GM19240 (cell line): ENCODE measurements around the gene UNCX.

ENCODE experiments used
- DNase-seq: peaks from one replicate; pipeline ENCODE4 v3.0.0; 2011; ENCODE audit warnings: low spot score; ENCODE audit not compliant: insufficient read length

UNCX gene

DNA sequence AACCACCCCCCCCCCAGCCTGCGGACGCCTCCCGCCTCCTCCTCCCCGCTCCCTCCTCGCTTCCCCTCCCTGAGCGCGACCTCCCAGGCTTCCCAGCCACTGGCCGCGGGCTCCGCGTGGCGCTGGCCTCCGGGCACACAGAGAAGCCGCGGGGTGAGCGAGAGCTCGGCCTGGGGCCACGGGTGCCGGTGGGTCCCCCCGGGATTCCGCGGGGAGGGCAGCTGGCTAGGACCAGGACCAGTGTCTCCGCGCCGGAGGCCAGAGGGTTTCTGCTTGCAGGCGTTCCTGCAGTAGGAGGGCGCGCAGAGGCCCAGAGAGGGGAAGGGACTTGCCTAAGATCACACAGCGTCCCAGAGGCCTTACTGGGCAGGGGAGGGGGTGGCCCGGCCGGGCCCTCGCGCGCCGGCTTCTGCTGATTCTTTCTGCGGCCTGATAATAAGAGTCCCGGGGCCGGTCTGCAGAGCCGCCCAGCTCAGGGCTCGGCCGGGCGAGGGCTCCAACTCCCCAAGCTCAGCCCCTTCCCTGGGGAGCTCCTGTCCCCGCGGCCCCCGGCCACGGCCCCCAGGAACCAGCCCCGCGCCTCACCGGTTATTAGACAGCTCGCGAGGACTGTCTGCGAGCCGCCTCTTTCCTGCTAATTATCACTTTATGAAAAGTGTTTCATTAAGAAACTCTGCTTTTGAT is 10.1 kb downstream of the UNCX start:
- no peak for DNase-seq

DNA sequence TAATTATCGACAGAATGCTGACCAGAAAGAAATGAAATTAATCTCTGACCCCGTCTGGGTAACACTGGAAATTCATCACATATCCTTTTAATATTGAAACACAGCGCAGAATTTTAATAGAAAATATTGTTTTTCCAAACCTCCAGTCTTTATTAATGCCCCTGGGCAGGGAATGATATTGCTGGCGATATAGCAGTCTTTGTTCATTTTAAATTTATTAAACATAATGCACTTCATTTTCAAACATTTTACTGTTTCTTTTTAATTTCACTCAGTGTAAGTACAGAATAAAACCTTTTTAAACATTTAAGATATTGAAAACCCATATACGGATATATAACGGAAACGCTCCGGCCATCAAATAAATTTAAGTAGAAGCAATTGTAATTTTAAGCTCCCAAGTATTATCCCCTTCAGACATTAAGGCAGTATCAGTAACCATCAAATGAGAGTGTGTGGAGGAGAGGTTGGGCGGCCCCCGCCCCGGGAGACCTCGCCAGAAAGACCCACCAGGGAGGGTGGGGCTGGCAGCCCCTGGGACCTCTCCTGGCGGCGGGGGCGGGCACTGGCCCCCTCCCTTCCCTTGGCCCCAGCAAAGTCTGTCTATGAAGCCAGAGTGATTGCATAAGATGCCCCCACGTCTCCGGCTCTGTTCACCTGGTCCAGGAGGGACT is 10.8 kb downstream of the UNCX start:
- no peak for DNase-seq

DNA sequence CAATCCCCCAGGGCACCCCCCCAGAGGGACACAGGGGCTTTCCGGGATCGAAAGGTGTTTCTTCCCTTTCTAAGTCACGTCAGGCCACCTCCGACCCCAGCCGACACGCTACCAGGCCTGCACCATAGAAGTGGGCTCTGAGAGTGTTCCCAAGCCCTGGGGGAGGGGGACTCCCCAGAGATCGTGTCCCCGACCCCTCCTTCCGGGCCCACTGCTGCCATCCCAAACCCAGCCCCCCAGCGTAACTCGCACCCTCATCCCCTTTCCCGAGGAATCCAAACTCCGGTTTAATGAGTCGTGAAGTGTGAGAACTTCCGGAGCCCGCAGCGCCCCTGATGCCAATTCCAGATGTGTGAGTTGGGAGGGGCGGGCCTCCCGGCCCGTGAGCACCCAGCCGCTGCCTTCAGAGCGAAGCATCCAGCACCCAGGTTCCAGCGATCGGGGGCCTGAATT is 11.3 kb downstream of the UNCX start:
- no peak for DNase-seq

DNA sequence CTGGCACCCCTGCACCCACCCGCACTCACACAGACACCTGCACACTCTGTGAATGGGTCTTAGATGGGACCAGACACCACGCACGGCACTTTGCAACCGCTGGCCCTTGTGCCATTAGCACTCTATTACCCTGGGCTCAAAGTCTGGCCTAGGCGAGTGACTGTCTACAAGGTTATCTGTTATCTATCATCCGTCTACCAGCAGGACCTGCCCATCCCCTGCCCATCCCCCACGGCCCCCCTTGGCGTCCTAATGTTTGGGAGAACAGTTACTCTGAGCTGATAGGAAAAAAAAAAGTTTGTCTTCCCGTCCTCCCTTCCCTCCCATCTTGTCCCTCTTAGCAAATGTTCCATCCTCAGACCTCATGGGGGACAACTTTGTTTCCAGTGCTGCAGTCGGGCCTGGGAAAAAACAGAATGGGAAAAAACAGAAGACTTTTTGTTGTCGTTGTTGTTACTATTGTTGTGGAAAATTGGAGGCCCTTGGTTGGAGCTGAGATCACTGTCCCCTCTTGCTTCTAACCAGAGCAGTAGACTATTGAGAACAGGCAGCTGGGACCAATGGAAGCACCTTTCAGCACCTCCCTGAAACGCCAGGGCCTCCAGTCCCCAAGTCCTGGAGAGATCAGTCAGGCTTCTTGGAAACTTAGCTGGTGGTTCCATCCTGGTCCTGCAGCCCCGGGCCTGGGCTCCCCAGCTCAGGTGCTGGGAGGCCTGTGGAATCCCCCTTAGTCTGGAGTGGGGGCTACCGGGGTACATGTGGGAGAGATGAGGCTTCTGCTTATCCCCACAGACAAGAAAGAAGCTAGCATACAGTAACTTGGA is 12.2 kb downstream of the UNCX start:
- DNase-seq: no peak

DNA sequence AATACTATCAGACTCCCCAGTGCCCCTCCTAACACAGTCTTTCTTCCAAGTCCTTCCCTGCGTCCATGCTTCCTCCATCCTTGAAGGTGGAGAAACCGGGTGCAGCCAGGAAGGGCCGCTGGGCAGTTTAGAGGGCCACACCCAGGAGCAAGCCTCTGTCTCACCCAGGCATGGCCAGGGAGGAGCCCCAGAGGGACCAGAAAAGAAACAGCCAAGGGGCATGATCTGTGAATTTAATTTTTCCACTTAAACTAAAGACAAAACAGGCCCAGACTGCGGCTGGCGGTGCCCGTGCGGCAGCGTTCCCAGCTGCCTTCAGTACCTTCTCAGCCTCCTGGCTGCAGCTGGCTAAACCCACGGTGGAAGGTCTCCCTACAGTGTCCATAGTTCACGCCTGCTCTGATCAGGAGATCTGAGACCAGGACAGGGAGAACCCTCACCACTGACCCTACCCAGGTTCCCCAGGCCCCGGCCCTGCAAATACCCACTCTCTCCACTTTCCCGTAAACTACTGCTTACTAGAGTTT is 12.9 kb downstream of the UNCX start:
- no peak for DNase-seq

DNA sequence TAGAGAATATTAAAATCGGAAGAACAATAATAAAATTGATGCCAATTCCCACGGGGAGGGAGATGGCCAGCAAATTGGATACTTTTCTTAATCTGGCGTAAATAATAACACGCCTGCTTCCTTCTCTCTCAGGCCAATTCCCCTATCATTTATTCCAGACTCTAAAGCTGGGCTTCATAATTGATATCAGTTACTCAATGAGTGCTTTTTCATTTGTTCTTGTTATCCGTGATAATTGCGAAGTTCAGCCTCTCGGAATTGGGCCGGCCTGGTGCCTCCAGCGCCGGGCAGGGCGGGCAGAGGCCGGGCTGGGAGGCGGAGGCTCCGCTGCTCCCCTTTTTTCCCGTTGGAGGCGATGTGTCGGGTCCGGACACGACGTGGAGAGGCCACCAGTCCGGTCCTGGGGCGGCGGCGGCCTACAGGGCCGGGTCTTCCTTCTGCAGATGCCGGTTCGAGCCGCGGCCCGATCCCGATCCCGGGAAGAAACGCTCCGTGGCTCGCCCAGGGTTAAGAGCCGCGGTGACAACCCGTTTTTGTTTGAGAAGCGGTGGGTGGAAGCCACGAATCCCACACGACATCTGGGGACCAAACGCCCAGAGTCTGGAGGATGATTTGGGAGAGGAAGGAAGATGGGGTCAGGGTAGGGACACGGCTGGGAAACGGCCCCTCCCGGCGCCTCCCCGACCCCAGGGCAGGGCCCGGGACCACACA is 13.6 kb downstream of the UNCX start:
- no peak for DNase-seq

DNA sequence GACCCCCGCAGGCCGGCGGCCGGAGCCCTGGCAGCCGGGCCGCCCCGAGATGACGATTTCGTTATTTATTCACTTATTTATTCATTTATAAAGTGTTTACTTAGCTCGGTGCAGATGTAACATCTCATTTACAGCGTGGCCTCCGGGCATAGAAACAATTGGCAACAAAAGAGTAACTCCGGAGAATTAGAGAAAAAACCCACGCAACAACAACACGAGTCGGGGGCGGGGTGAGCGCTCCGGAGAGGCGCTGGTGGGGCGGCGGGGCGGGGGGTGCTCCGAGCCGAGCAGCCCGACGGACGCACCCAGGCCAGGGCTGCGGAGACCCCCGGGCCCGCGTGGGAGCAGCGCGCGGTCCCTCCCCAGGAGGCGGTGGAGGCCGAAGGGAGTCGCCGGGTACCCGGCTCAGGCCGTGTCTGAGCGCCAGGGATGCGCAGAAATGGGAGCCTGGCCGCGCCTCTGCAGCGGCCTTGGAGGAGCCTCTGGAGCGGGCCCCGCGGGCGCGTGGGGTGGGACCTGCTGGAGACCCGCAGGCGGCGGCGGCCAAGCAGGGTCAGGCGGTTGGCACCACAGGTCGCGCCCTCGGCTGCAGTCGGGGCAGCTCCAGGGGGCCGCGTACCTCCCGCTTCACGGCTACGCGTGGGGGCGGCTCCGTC is 14.3 kb downstream of the UNCX start:
- no peak for DNase-seq

DNA sequence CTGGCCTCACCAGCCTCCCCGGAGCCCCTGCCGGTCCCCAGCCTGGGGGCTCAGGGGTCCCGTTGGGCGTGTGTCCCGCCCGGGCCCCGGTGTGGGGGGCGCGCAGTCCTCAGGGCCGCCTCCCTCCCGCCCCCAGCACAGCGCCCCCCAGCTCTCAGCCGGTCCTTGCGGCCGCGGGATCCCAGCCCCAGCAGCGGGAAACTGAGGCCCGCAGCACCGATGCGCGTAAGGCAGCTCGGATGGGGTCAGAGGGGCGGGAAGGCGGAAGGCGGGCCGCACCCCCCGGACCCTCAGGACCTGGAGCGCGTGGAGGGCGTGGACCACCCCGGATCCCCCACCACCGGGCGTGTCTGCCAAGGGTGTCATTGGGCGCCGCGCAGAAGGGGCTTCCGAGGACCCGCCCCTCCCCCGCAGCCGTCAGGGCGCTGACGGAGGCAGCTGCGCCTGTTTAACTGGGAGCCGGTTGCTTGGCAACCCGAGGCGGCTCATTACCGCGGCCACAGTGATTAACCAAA is 14.9 kb downstream of the UNCX start:
- no peak for DNase-seq

DNA sequence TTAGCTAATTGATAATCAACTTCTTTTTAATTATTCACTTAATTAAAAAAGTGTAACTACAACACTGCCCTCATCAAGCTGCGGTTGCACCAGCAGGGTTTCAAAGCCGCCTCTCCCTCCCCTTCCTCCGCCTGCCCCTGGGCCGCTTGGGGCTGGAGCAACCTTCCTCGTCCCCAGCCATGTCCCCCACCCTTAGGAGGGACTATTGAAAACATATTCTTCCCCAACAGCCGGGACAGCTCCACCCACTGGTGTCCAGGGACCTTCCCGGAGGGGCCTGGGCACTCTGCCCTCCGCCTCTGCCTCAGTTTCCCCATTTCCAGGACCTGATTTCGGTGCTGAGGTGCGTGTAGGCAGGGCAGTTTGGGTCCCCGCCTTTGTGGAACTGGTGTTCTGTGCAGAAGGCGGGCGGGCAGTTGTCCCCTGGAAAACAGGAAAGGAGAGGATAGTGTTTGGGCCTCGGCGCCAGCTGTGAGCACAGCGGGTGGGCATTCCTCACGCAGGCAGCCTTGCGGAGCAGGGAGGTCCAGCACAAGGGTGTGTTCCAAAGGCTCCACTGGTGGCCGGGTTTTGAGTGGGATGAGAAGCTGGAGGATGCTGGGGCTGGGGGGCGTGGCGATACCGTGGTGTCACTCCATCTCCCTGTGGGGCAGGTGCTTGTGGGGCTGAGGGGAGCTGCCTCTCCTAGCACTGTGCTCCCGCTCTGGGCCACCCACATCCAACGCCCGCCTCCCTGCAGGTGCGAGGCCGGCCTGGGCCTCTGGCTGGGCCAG is 15.7 kb downstream of the UNCX start:
- DNase-seq: no peak

DNA sequence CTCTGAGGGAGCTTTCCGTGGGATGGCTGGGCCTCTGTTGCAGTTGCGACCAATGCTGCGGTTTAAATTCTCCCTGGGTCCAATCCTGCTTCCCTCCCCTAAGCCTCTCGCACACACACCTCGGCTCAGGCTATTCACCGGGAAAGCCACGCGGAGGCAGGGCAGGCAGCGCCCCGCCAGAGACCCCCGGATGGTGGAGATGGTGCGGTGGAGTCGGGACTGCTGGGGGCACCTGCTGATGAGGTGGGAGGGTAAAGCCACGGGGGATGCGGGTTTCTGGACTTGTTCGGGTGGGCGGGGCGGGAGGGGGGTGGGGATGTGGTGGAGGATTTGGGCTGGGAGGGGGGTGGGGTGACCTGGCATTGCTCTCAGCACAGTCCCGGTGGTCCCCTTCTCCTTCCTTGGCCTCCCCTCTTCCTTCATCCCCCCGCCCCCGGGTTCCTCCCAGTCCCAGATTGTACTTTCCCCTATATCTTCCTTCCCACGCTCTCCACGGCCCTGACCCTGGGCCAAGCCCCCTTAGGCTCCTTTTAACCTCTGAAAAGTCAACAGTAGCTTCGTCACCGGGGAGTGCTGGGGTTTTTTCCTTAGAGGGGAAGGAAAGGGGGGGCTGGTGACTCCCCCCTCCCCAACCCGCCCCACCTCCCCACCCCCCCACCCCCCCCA is 16.4 kb downstream of the UNCX start:
- DNase-seq: no peak

DNA sequence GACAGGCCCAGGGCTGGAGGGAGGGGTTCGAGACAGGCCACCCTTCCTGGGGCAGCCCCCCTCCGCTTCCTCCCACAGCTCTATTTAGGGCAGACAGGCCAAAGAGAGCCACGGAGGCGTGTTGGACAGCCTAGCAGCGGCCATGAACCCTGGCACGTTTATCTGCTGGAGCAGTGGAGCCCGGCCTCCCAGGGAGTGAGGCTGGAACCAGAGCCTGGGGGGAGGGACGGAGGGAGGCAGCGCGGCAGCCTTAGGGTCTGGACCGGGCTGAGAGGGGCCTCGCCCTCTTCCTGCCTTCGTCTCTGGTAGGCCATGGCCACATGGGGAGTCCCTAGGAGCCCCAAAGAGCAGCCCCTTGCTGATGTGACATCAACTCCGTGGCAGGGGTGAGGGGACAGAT is 17.1 kb downstream of the UNCX start:
- no peak for DNase-seq

DNA sequence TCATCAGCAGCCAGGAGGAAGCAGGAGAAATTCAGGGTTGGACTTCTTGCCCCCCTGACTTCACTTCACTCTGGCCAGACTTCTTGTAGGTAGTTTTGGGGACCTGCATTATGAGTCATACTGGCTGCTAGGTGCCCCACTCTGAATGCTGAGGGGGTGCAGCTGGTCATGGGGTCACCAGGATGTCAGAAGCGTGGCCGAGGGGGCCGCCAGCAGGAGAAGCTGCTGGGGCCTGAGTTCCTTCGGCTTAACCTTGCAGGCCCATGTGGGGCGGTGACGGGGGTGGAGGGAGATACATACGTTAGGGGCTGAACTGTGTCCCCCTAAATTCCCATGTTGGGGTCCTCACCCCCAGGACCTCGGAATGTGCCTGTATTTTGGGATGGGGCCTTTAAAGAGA is 18.2 kb downstream of the UNCX start:
- DNase-seq: no peak

DNA sequence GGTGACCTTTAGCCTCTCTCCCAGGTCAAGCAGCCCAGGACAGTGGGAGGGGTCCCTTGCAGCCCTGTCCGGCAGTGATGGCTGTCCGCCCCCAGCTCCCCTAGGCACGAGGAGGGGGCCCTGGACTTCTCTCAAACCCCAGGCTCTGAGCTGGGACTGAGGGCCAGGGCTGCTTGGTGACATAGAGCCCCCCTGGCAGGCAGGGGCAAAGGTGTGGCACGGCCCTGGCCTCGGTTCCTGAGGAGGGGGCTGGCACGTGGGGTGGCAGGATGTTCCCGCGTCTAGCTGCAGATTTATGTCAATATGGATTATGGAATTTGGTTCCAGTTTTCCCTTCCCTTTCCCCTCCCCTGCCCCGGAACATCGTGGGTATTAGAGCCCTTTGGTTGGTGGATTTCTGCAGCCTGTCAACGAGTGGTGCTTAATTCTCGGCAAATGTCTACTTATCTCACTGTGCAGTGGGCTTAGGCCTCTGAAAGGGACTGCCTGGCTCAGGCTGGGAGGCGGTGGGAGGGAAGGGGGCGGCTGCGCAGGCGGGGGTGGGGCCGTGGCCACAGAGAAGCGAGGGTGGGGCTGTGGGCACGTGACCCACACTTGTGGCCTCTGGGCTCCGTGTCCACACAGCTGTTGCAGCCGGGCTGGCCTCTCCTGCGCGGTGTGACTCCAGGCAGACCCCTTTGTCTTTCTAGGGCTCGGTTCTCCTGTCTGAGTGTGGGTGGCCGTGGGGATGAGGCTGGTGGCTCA is 19.3 kb downstream of the UNCX start:
- DNase-seq: no peak

DNA sequence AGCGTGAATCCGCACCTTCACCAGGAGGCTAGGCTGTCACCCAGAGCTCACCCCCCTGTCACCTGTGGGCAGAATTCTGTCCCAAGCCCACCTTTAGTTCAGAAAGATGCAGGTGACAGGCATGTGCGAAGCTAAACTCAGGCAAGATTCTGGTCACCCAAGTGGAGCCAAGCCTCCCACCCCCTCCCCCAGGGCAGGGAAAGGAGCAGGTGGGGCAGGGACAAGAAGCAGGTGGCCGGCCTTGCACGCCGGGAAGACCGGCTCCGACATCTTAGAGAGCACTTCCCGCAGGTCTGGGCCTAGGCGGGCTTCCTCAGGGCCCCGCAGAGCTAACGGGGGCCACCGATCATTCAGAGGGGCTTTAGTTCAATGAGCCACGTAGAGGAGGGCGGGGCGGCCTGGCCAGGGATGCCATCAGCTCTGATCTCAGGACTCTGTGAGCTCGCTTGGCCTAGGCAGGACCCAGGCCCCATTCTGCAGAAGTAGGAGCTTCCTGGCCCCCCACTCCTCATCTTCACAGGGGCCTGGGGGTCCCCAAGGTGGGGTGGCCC is 19.9 kb downstream of the UNCX start:
- DNase-seq: no peak

DNA sequence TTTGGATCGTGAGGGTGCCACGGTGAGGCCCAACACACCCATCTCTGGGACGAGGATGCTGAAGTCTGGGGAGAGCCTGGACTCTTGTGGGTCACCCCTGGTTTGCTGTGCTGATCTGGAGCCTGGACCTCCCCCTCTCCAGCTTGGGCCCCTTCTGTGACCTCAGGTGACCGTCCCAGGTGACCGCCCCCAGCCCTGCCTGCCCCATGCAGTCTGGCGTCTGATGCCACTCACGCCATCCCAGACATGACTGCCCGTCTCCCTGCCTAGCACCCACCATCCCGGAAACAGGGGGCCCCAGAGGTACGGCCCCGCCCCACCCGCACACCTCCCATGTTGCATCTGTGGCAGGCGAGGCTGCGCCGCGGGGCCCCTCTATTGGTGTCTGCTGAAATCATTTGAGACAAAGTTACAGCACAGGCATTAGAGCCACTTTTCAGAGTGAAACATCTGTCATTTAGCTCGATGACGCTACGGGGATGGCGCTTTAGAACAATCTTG is 21.1 kb downstream of the UNCX start:
- no peak for DNase-seq

DNA sequence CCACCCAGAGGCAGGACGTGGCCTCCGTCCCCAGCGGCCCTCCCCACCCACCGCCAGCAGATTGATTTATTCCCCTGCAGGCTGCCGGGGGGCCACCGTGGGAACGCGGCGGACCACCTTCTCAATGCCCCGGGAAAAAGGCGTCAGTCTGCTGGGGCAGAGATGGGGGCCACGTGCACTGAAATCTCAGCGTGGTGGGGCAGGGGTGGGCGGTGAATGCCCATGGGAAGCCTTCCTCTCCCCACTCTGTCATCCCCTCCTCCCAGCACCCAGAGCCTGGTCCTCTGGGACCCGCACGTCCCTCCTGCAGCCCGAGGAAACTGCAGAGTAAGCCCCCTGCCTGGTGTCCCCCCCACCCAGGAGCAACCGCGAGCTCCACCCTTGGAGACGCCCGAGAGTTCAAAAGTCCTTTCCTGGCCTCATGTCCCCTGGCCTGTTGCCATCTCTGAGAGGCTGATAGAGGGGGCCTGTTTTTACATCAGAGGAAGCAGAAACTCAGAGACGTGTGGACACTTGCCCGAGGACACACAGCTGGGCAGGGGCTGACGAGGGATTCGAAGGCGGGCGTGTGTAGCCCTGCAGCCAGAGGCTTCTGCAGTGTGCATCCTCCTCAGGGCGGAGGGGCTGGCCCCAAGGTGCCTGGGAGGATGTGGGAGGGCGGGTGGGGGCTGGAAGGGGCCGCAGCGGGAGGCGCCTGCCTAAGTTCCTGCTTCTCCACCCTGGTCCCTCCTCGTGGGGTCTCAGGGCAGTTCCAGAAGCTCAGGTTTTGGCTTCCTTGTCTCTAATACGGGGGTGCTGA is 21.8 kb downstream of the UNCX start:
- no peak for DNase-seq

DNA sequence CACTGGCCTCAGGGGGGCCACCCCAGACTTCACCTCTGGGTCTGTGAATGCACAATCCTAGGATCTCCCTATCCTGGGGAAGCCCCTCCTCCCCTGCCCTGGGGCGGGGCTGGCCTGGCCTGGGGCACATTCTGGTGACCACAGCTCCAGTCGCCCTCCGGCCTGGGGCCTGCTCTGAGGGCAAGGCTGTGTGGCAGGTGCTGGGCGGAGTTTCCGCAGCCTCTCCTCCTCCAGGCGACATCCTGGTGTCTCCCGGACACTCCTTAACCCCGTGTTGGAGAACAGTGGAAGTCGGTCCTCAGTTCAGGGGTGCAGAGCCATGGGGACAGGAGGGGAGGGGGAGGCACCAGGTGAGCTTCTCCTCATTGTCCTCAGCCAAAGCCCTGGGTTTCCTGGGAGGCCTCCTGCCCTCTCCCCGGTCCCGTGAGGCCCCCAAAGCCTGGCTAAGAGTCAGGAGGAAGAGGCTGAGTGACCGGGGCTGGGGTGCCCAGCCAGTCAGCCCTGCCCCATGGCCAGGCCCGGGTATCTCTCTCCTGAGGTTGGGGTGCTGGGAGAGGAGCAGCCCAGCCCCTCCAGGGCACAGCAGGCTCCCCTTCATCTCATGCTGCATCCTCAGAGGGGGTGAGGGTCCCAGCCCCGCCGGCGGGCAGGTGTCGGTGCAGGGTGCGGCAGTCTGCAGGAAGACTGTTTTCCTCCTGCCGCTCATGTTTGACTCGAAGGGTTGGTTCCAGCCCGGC is 22.6 kb downstream of the UNCX start:
- no peak for DNase-seq
